Activated CD8-positive, alpha-beta memory T cell treated with anti-CD3 and anti-CD28 coated beads, Interleukin-2, amount 50 U/mL, for 48 hours (primary cell): Measurements from ENCODE around the gene ITFG2.
A peak's percentile ranks its signal among the peaks of the same experiment; 100 is the strongest.
"Not testable (repeated sequence)": the region's sequence is repeated elsewhere in the genome, so short reads cannot be mapped to it uniquely, and the experiment has no call there.

ENCODE experiments used
- DNase-seq: peaks from one replicate; pipeline ENCODE4 v3.0.0-alpha.2; 2020

The ITFG2 gene

DNA sequence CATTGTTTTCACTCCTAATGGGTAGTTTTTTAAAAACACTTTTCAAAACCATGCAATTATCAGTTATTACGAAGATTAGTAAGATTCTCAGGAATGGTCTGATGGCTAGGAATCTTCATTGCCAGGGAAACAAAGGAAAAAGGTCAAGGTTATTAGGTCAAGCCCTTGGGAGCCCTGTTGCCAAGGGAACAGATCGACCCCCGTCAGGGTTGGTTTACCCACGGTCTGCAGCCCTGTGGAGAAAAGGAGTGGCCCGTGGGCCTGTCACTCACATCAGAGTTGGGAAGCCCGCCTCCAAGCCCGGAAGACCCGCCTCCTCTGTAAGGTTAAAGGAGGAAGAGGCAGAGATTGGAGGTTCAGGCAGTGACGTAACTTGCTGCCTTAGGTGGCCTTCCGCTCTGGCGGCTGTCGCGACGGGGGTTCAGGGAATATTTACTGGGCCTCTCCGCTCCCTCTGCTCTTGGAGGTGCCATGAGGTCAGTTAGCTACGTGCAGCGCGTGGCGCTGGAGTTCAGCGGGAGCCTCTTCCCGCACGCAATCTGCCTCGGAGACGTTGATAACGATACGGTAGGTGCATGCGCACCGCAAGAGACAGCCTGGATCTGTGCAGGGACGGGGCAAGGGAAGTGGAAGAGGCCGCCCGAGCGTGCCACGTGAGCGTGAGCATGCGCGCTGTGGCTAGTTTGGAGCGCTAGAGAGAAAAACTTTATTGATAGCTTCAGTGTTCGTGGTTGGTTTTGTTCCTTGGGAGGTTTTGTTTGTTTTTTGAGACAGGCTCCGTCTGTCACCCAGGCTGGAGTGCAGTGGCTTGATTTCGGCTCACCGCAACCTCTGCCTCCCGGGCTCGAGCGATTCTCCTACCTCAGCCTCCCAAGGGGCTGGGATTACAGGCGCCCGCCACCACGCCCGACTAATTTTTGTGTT is at the start of gene ITFG2:
Gene ITFG2 (plus strand): TSS at position 379 of the 924 bp plus-strand sequence. CDS start 93 bp downstream, at position 472.
- DNase-seq: peak; percentile 93

DNA sequence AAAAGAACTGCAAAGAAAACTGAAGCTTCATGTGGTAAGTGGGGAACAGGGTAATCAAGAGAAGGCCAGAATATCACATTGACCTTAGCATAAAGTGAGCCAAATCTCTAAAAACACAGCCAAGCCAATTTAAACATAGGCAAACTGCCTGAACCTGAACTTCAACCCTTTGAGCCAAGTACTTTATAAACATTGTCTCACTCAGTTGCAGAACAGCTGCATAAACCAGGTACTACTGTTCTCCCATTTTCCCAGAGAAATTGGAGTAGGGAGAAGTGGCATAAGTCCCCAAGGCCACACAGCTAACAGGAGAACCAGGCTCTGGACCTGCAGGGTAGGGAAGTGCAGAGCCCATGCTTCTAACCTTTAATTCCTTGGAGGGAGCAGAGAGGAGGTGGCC is 48.1 kb upstream of the ITFG2 start:
- no peak for DNase-seq

DNA sequence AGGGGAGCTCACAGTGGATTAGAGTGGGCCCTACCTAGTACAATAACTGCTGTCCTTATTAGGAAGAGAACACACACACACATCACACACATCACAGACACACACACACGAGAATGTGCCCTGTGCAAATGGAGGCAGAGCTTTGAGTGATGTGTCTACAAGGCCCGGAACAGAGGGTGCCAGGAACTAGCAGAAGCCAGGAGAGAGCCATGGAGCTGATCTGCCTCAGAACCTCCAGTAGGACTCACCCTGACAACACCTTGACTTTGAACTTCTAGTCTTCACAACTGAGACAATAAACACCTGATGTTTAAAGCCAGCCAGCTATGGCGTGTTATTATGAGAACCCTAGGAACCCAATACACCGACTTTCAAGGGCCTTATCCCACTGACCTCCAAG is 47.4 kb upstream of the ITFG2 start:
- no peak for DNase-seq

DNA sequence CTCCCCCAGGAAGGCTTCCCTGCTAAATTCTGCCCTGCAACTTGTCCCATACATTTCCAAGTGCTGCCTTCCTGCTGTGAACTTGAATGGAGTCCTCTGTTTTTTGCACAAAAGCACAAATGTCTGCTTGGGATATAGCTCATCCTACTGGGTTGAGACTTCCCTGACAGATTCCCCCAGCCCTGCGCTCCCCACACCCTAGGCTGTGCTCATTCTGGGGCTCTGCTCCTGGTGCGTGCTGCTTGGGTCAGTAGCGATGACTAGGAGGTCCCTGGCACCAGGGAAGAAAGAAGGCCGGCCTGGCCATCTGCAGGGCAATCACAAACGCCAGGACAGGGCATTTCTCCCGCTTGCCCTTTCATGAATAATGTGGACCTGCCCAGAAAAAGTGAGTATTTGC is 46.9 kb upstream of the ITFG2 start:
- no peak for DNase-seq

DNA sequence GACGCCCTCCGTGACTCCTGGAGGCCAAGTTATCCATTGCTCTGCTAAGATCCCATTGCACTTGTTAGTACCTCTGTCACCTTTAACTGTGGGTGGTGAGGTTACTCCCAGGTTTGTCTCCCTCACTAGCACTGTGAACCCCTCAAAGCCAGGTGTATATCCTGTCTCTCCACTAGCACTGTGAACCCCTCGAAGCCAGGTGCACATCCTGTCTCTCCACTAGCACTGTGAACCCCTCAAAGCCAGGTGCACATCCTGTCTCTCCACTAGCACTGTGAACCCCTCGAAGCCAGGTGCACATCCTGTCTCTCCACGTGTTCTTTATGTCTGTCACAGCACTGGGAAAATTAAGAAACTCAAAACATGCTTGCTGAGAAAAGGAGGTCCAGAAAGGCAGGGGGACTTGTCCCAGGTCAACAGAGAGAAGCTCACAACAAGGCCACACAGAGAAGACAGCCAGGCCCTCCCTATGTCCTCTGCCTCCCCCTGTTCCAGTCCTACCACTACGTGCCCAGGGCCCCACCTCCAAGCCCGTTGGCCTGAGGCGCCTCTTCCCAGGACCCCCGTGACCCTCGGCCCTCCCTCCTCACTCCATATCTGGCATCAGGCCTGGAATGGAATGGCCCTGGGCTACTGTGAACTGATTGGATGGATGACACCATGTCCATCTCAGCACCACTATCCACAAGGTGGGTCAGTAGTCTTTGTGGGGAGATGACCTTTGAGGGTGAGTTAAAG is 44.1 kb upstream of the ITFG2 start:
- DNase-seq: no peak

DNA sequence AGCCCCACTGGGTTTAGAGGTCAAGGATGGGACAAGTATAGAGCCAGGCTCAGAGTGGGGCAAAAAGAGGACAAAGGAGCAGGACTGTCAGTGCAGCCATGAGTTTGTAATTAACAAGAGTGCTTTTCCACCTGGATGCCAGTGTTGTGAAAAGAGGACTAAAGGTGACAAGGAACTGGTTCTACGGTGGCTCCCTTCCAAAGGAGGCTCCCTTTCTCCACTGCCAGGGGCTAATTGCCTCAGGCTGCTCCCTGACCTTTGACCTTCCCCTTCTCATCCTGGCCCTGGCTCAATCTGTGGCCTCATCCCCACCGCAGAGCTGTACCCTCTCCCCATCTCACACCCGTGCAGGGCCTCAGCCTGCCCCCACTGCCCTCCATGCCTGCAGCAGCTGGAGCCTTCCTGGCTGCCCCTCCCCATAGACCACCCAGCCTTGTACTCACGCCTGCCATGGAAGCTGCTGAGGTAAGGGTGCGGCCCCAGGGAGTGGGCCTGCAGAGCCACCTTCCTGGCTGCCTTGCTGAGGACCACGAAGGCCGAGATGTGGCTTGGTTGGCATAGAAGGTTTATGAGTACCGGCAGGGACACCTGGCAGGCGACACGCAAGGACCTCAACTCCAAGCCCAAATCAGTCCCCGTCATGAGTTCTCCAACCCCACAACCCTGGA is 42.5 kb upstream of the ITFG2 start:
- DNase-seq: no peak

DNA sequence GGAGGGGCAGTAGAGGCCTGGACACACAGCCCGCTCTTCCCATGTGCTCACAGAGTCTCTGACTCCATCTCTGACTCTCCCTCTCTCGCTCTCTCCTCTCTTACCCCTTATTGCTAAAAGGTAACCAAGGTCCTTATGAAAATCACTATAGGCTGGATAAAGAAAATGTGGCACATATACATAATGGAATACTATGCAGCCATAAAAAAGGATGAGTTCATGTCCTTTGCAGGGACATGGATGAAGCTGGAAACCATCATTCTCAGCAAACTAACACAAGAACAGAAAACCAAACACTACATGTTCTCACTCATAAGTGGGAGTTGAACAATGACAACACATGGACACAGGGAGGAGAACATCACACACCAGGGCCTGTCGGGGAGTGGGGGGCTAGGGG is 41.9 kb upstream of the ITFG2 start:
- not testable (repeated sequence) for DNase-seq

DNA sequence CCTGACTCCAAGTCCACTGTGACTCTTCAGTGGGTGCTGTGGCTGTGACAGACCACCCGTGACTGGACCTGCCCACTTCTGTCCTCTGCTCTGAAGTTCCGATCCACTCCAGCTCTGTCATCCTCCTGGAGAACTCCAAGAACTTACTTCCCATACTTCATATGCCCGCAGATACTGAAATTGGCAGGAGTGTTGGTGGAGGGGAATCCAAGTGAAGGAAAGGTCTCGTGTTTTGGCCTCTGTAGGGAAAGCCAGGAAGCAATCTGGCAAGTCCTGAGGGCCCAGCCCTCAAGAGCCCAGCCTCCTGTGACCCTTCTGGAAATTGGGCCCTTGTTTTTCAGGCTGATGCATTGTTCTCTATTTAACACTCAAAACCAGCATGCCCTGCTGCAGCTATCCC is 40.1 kb upstream of the ITFG2 start:
- DNase-seq: no peak

DNA sequence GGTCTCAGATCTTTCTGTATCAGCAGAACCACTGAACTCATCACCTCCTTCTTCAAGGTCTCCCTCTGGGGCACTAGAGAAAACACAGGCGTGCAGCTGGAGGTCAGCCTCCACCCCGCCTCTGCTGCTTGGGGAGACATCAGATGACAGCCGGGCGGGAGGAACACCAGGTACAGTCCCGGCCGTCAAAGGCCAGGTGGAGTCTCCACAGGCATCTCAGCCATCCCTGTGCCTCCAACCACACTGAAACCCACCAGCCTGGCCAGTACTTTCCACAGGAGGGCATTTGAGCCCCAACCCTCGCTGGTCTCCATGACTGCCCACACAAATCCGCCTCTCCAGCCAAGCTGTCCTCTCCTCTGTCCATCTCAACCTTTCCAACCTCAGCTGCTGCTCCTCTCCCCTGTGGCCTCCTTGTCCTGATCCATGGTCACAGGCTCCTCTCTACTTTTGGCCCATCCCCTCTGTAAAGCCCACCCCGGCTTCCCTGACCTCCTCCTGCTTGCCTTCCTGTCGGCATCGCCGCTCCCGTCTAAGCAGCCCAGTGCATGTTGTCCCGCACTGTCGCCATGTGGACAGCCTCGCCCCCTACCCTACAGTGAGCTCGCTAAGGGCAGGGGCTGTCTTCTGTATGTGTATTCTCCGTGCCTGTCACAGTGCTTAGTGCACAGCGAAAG is 39.1 kb upstream of the ITFG2 start:
- DNase-seq: no peak

DNA sequence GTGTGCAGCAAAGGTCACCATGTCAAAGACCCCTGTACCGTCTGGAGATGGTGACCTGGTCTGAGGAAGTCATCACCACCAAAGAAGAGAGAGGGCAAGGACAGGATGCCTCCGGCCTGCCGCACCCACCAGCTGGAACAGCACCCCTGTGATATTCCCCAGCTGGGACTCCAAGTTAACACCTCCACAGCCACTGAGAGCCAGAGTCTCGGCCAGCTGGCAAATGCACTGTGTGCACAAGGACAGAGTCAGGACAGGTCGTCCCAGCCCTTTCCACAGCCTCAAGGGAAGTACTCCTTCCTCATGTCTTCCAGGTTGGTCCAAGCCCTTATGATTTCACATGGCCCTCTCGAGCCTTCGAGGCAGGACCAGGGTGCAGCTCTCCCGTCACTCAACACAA is 37.0 kb upstream of the ITFG2 start:
- no peak for DNase-seq

DNA sequence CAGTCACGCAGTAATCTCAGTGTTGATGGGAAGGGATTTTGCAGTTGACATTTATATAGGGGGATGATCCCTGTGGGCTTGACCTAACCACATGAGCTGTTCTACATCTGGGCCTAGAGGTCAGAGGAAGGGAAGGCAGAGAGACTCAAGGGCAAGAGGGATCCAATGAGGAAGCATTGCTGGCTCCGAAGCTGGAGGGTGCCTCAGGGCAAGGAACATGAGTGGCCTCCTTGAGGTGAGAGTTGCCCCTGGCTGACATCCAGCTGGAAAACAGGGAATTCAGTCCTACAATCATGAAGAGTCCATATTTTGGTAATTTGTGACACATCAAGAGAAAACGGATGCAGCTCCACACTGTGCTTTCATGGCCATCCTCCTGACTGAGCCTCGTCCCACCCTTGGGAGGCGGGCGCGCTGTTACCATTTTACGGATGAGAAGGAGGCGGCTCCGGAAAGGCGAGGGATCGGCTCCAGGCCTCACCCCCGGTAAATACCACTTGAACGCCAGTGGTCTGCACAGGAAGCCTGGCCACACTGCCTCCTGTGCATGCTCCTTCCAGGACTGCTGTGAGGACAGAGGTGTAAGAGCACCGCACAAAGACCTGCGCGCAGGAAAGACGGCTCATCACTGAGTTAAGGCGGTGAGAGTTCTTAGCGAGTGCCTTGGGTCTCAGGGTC is 36.2 kb upstream of the ITFG2 start:
- DNase-seq: no peak

DNA sequence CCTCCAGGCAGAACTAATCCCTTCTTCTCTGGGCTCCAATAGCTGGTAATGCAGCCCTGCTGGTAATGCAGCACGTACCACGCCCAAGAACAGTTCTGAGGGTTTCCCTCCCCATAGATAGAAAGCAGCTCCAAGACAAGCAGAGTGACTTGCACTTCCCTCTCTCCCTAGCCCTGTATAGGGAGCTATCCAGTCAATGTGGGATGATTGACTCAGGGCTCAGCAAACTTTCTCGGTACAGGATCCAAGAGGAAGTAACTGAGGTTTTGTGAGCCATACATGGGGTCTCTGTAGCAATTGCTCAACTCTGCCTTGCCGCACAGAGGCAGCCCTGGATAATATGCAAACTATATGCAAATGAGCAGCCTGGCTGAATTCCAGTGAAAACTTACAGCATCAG is 33.2 kb upstream of the ITFG2 start:
- DNase-seq: no peak

DNA sequence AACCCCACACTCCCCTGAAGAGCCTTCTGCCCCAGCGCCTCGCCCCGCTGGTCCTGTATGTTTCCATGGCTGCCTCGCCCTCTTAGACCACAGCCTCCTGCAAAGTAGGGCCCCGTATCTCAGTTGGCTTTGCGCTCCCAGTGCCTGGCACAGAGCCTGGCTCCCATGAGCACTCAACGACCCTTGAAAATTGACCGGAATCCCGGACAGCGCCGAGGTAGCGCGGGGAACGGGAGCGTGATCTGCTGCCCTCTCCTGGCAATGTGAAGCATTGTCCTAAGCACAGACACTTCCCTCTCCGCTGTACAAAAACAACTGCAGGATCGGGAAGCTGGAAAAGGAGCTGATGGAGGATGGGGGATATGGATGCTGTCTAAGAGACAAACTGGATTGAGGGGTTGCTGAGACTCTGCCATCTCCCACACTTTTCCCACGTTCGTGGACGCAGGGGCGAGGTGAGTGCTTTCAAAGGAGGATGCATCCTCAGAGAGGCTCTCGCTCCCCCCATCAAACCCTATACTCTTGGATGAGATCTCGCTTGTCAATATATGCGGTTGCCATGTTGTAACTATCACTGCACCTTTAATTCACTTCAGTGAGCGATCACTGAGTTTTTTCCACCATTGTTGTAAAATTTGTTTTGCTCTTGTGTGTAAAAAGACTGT is 28.4 kb upstream of the ITFG2 start:
- DNase-seq: peak; percentile 78

DNA sequence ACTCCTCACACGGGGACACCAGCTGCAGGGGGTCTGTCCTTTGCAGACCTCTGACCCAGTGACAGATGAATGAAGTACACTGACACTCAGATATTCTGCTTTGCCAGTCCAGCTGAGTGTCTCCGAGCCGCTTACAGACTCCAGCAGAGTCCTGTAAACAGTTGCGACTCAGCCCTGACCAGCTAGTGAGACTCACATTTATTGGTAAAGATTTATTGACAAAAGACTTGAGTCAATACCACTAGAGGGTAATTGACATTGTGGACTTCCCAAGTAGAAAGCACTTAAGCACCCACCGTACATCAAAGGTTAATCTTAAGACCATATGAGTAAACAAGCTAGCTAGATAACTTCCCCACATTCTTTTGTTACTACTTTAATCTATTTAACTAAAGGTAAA is 27.5 kb upstream of the ITFG2 start:
- no peak for DNase-seq

DNA sequence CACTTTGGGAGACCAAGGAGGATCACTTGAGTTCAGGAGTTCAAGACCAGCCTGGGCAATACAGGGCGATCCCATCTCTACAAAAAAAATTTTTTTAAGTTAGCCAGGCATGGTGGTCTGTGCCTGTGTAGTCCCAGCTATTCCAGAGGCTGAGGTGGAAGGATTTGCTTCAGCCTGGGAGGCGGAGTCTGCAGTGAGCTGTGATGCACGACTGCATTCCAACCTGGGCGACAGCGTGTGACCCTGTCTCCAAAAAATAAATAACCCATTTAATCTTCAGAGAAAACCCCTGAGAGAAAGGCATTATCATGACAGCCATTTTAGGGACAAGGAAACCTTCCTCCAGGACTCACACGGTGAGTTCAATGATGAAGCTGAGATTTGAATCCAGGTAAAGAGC is 21.4 kb upstream of the ITFG2 start:
- DNase-seq: no peak

DNA sequence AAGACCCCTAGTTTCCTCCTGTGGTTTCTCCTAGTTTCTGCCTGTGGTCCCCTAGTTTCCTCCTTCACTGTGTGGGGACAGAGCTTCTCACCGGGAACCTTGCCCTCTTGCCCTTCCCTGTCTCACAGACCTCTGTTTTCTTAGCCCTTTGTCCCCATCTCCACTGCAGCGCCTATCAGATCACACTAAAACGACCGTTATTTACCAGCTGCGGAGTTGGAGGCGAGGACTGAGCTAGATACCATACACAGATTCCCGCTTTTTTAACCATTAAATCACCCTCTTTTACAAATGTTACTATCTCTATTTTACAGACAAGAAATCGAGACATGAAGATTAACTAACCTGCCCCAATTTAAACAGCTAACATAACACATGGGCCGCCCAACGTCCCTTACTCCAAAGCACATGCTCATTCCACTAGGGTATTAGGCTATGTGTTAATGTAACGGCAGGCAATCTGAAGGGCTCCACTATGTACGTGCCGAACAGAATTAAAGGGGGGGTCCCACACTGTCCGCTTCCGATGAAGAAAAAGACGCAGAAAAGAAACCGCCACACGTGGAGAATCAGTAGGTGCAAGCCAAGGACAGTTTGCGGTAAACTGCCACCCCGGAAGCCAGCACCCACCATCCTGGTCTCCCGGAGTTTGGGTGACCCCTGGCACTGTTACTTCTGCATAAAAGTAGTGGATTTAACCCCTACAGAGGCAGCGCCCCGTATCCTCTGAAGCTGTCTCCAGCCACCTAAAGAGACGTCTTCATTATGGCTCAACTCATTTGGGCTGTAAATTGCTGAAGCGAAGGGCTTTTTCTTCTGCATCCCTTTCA is 19.6 kb upstream of the ITFG2 start:
- DNase-seq: no peak

DNA sequence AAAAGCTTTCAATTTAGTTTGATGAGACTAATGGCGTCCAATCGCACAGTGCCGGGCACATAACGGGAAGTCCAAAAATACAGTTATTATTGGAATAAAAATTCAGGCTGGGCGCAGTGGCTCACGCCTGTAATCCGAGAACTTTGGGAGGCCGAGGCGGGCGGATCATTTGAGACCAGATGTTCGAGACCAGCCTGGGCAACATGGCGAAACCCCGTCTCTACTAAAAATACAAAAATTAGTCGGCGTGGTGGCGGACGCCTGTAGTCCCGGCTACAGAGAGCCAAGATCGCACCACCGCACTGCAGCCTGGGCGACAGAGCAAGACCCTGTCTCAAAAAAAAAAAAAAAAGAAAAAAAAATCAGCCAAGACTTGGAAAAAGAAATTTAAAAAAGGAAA is 18.9 kb upstream of the ITFG2 start:
- DNase-seq: no peak

DNA sequence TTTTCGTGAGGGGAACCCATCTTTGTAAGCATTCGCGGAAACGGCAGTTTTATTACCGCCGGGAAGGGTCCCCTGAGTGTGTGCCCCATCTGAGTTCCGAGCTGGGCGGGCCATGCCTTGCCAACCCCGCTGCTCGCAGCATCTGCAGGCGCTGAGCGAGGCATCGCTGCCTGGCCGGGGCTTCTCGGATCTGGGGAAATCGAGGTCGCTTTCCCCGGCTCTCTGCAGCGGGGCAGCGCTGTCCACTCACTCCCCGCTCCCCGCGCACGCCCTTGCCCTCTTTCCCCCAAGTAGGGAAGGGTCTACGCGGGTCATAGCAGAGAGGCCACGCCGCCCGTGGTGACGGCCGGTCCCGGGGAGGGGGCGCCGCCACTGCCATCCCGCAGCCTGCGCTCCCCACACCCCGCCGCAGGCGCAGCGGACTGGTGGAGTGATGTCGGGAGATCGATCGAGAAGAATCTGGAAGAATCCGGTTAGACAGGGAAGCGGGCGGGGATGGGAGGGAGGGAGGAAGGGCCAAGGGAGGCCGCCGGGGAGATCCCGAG is 18.2 kb upstream of the ITFG2 start:
- peak; percentile 71 for DNase-seq

DNA sequence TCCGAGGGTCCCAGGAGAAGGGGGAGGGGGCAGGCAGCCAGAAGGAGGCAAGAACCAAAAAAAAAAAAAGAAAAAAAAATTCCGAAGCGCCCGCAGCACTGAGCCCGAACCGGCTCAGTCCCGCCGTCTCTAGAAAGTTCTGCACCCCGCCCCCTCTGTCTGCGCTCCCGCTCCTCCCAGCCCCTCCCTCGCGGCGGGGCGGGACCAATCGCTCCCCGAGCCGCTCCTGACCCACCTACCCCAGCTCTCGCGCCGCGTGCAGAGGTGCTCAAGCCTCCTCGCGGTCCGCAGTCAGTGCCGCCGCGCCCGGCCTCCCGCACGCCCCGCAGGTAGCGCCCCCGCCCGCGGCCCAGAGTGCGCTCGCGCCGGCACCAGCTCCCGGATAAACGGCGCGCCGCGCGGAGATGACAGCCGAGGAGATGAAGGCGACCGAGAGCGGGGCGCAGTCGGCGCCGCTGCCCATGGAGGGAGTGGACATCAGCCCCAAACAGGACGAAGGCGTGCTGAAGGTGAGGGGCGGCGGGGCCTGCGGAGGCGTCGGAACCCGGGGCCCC is 17.7 kb upstream of the ITFG2 start, which contains the start of gene FKBP4:
Gene FKBP4 (plus strand): TSS at position 235 of the 554 bp plus-strand sequence. CDS start 170 bp downstream, at position 405.
- DNase-seq: peak; percentile 91
